Immature natural killer cell (primary cell): ENCODE data around the gene ZNF519. TPM values are rescaled to one million over a fixed set of nuclear protein-coding genes. Genes with fewer than 3 reads are reported as not detected.
"Not testable (repeated sequence)": the region's sequence is repeated elsewhere in the genome, so short reads cannot be mapped to it uniquely, and the experiment has no call there.

Experiments
- DNase-seq, 3 donors: peaks; one replicate each; pipeline ENCODE4 v3.0.0; 2022; ENCODE audit warnings: mixed read lengths in 1 of 3
- H3K27ac Mint-ChIP-seq, 6 donors: one replicate each; pipeline ENCODE4 v1.8.0; 2020; ENCODE audit warnings: mixed read lengths in 6 of 6, mild to moderate bottlenecking in 5 of 6, inconsistent platforms in 4 of 6, moderate library complexity in 3 of 6
- H3K27me3 Mint-ChIP-seq, 3 donors: one replicate each; pipeline ENCODE4 v1.8.0; 2020 to 2021; ENCODE audit warnings: low read depth in 3 of 3, mild to moderate bottlenecking in 3 of 3, mixed read lengths in 3 of 3, moderate library complexity in 3 of 3, inconsistent platforms in 1 of 3
- H3K36me3 Mint-ChIP-seq, 3 donors: one replicate each; pipeline ENCODE4 v1.8.0; 2020; ENCODE audit warnings: mixed read lengths in 3 of 3, inconsistent platforms in 2 of 3, mild to moderate bottlenecking in 2 of 3
- H3K4me1 Mint-ChIP-seq, 2 donors: one replicate each; pipeline ENCODE4 v1.8.0; 2020; ENCODE audit warnings: inconsistent platforms in 2 of 2, mild to moderate bottlenecking in 2 of 2, mixed read lengths in 2 of 2, moderate library complexity in 1 of 2
- H3K4me3 Mint-ChIP-seq, 5 donors: one replicate each; pipeline ENCODE4 v1.8.0; 2020; ENCODE audit warnings: mild to moderate bottlenecking in 5 of 5, mixed read lengths in 5 of 5, inconsistent platforms in 3 of 5, moderate library complexity in 3 of 5
- H3K9me3 Mint-ChIP-seq, 6 donors: one replicate each; pipeline ENCODE4 v1.8.0; 2020; ENCODE audit warnings: mild to moderate bottlenecking in 6 of 6, mixed read lengths in 6 of 6, inconsistent platforms in 4 of 6, moderate library complexity in 3 of 6
- polyA plus RNA-seq, 3 donors: library from polyadenylated mRNA; unstranded; fragments of 300-500 nt; fragmentation: Illumina TruSeq; gene quantifications; one replicate each; pipeline ENCODE4 v1.2.3, GENCODE V29; 2021

ZNF519 gene
- polyA plus RNA-seq, 3 donors from 2014 or later: 1.8 to 7.4 (median 3.8) TPM

DNA sequence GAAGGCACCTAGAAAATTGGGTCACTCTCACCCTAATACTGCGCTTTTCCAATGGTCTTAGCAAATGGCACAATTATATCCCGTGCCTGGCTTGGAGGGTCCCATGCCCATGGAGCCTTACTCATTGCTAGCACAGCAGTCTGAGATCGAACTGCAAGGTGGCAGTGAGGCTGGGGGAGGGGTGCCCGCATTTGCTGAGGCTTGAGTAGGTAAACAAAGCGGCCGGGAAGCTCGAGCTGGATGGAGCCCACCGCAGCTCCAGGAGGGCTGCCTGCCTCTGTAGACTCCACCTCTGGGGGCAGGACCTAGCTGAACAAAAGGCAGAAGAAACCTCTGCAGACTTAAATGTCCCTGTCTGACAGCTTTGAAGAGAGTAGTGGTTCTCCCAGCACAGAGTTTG is 30.7 kb upstream of the ZNF519 start:
- H3K36me3 Mint-ChIP-seq, H3K9me3 Mint-ChIP-seq, DNase-seq, H3K4me3 Mint-ChIP-seq, H3K27ac Mint-ChIP-seq, H3K4me1 Mint-ChIP-seq: not testable (repeated sequence)
- peaks cover 0 to 10% (median 5%) of the 10 kb centered on the region in 3 donors for H3K27me3 Mint-ChIP-seq

DNA sequence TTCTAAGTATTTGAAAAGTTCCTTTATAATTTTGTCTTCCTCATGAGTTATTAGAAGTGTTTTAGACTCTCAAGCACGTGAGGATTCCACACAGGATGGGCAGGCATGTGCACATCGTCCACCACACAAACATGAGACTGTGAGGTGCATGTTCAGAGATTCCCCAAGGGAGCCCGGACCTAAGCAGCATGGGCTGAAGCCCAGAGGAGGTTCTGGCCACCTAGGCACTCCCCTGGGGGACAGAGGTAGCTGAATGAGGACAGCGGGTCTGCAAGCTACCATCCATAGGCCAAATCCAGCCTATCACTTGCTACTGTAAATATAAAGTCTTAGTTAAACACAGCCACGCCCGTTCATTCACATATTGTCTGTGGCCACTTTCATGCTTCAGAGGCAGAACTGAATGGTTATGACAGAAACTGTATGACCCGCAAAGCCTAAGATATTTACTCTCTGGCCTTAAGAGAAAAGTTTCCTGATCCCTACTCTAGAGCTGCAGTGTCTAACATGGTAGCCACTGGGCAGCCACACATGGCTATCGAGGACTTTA is 19.4 kb upstream of the ZNF519 start:
- H3K27me3 Mint-ChIP-seq, H3K9me3 Mint-ChIP-seq, H3K4me1 Mint-ChIP-seq, DNase-seq, H3K27ac Mint-ChIP-seq, H3K4me3 Mint-ChIP-seq, H3K36me3 Mint-ChIP-seq: not testable (repeated sequence)

DNA sequence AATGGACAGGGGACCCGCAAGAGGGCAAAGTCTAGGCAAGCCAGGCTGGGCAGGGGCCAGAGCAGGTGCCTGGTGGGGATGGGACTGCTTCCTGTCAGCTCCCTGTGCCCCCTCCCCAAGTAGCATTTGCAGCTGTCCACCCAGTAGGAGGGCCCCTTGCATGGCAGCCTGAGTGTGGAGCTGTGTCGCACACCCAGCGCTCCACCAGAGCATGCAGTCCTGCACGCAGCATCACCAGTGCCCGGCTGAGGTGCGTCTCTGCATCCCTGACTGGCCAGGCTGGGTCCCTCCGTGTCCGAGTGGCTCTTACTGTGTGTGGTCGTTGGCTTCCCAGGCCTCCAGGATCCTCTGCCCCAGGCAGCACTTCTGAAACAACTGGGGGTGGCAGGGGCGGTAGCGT is 18.5 kb upstream of the ZNF519 start:
- not testable (repeated sequence) for H3K9me3 Mint-ChIP-seq, H3K27me3 Mint-ChIP-seq, H3K4me3 Mint-ChIP-seq, DNase-seq, H3K27ac Mint-ChIP-seq, H3K4me1 Mint-ChIP-seq, H3K36me3 Mint-ChIP-seq

DNA sequence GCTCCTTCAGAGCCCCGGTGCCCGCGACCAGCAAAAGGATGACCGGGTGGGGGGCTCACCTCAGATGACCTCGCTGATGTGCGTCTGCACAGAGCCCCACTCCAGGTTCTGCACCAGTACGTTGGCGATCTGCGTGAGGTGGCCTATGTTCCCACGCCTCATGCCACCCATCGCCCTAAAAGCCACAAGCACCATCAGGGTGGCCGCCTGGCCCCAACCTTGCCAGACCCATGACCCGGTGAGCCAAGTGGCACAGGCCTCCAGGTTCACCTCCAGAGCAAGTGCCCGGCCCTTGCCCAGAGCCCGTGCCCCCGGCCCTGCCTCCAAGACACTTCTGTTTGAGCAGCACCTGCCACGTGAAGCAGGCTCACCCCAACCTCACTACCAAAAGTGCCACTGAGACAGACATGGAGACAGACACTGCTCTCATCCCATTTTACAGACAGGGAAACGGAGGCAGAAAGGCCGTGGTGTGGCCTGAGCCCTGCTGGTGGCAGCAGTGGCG is 17.7 kb upstream of the ZNF519 start:
- not testable (repeated sequence) for DNase-seq, H3K4me1 Mint-ChIP-seq, H3K27ac Mint-ChIP-seq, H3K36me3 Mint-ChIP-seq, H3K9me3 Mint-ChIP-seq, H3K4me3 Mint-ChIP-seq, H3K27me3 Mint-ChIP-seq

DNA sequence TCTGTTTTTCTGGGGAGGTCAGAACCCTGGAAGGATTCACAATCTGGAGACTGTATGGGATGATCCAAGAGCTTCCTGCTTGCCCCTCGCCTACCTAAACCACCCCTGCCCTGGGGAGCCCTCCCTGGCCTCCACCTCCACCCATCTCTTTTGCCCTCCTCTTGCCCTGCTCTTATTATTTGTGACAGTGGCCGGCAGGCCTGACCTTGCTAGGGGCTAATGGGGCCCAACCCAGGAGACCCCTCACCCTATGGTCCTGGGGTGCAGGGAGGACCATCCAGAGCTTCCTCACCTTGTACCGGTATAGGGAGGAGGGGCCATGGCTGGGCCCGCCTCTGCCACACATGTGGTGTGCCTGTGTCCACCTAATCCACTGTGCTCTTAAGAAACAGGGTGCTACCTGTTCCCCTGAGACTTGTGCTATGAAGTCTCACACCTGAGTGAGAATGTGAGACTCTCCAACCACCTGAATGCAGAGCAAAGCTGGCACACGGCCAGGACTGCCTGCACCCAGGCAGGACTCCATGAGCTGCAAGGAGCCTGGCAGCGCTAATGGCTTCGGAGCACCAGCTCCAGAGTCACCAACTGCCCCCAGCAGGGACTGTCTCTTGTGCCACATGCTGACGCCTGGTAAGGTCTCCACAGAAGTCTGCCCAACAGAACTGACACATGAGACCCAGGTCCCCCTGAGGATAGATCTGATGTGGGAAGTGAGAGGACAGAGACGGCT is 17.1 kb upstream of the ZNF519 start:
- H3K4me3 Mint-ChIP-seq, H3K9me3 Mint-ChIP-seq, H3K36me3 Mint-ChIP-seq, H3K27ac Mint-ChIP-seq, H3K4me1 Mint-ChIP-seq, H3K27me3 Mint-ChIP-seq, DNase-seq: not testable (repeated sequence)

DNA sequence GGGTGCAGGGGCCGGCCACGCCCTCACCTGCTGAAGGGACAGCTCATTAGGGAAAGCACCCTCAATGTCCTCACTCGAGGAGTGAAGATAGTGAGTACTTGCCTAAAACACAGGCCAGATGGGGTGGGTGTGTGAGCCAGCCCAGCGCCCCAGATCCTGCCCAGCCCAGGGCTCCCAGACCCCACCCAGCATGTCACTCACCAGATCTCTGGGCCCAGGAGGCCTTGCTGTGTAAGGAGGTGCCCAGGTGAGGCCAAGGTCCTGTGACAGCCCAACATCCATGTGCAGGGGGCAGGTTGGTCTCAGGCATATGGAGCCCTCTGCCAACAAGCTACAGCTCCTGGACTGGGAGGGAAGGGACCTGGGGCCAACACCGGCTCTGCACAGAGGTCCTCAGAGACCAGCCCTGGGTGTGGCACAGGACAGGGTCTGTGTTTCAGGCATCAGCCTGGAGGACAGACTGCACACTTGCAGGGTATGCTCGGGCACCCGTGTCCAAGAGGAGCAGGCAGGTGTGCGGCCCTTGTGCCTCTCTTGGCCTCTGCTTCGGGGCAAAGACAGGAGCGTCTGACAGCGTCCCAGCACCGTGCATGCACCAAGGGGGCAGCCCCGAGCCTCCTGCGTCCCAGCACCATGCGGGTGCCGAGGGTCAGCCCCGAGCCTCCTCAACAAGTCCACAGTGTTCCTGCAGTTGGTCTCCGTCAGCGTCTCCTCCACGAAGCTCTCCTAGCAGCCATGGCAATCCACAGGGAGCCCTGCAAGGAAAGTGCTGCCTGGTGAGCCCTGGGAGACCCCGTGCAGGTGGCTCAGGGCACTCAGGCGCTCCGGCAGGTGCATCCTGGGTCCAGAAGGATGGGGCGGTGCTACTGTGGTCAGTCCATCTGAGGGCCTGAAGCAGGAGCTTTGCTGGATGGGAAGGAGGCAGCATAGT is 16.0 kb upstream of the ZNF519 start:
- H3K4me3 Mint-ChIP-seq, H3K4me1 Mint-ChIP-seq, H3K36me3 Mint-ChIP-seq, H3K9me3 Mint-ChIP-seq, H3K27me3 Mint-ChIP-seq, DNase-seq, H3K27ac Mint-ChIP-seq: not testable (repeated sequence)

DNA sequence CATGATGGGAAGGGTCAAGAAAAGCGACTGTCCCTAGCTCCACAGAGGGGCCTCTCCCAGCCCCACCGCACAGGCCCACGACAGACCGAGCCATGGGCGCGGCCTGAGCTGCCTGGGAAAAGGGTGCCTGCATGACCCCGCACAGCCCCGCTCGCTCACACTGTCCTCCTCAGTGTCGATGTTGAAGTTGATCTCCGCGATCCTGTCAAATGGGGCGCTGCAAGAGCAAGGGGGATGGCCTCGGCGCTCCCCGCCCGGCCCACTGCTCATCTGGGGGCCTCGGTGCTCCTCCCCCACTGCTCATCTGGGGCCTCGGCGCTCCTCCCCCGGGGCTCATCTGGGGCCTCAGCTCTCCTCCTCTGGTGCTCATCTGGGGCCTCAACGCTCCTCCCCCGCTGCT is 14.5 kb upstream of the ZNF519 start:
- DNase-seq, H3K27me3 Mint-ChIP-seq, H3K4me3 Mint-ChIP-seq, H3K27ac Mint-ChIP-seq, H3K36me3 Mint-ChIP-seq, H3K4me1 Mint-ChIP-seq, H3K9me3 Mint-ChIP-seq: not testable (repeated sequence)

DNA sequence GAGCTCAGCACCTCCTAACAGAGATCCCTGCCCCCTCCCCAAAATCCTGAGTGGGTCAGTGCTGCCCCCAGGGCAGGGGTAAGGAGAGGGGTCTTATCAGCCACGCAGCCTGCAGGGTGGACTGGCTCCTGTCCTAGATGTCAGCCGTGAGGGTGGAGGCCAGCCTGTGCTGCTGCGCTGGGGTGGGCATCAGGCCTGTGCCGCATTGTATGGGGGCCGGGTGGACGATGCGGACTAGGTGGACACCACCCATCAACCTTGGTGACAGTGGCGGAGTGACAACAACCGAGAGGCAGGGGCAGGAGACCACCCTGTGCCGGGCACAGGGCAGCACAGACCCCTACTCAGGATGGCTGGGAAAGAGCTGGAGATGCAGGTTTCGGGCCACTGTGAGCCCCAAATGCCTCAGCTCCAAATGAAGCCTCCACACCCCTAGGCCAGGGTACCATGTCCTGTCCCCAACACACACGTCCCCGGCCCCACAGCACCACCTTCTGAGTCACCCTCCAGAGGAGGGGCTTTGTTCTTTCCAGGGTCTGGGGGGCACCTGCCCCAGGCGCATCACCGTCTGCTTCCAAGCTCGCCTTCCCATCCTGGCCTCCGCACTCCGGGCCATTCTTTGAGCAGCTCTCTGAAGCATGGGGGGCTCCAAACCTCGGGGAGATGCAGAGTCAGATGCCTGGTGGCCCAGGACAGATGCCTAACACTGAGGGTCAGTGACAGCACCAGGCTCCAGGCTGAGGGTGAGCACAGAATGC is 13.5 kb upstream of the ZNF519 start:
- H3K9me3 Mint-ChIP-seq, DNase-seq, H3K4me3 Mint-ChIP-seq, H3K27me3 Mint-ChIP-seq, H3K27ac Mint-ChIP-seq, H3K36me3 Mint-ChIP-seq, H3K4me1 Mint-ChIP-seq: not testable (repeated sequence)

DNA sequence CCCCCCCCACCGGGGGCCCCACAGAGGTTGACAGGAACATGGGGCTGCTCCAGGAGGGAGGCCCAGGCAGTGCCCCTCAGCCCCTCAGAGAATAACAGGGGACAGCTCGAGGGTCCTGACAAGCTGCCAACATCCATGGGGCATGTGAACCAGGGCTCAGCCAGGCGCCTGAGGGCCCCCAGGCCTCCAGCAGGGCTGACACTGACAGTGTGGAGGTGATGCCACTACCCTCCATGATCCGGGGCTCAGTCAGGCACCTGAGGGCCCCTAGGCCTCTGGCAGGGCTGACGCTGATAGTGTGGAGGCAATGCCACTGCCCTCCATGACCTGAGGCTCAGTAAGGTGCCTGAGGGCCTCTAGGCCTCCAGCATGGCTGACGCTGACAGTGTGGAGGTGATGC is 12.8 kb upstream of the ZNF519 start:
- not testable (repeated sequence) for H3K27me3 Mint-ChIP-seq, DNase-seq, H3K4me3 Mint-ChIP-seq, H3K36me3 Mint-ChIP-seq, H3K27ac Mint-ChIP-seq, H3K4me1 Mint-ChIP-seq, H3K9me3 Mint-ChIP-seq

DNA sequence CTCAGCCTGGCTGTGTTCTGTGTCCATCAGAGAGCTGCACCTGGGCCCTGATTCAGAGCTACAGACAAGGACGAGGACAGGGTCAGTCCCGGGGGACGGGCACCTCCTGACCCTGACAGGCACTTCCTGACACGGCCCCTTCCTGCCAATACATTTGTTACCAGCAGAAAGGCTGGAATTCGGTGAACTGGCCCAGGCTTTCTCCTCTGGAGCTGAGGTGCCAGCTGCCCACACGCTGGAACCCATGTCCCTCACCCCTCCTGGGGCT is 12.3 kb upstream of the ZNF519 start:
- no peaks in the 10 kb centered on the region for H3K4me1 Mint-ChIP-seq
- DNase-seq: no peak
- H3K27me3 Mint-ChIP-seq: no peaks in the 10 kb centered on the region
- H3K36me3 Mint-ChIP-seq: no peaks in the 10 kb centered on the region
- H3K9me3 Mint-ChIP-seq: no peaks in the 10 kb centered on the region
- no peak overlapping the region for H3K27ac Mint-ChIP-seq
- H3K4me3 Mint-ChIP-seq: no peak overlapping the region

DNA sequence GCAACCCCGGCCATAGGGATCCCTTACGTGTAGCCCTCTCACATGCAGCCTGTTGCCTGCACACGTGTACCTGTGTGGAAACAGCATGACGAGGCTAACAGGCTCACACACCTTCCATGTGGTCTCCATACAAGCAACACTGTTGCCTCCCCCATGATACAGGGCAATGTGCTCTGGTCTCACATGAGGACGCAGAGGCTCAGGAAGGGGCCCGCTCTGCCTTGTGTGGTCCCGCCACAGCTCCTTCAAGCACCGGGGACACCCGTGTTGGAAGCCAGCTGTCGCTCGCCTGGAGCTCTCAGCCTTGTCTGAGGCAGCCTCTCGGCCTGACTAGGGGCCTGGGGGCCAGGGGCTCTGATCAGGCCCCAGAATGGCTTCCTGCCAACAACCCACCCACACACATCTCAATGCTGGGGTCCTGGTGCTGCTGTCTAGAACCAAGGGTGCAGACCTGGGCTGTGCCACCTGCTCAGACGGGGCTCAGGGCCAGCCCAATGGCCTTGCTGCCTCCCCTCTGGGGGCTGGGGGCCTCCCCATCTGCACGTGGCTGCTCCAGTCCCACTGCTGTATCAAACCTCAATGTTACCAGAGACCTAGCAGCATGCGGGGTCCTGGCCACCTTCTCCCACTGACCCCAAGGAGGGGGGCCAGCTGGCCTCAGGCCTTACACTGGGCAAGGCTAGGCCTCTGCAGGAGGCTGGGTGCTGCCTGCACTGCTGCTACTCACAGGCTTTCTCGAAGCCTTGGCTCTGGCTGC is 11.8 kb upstream of the ZNF519 start:
- not testable (repeated sequence) for H3K27ac Mint-ChIP-seq, H3K4me3 Mint-ChIP-seq, H3K27me3 Mint-ChIP-seq

DNA sequence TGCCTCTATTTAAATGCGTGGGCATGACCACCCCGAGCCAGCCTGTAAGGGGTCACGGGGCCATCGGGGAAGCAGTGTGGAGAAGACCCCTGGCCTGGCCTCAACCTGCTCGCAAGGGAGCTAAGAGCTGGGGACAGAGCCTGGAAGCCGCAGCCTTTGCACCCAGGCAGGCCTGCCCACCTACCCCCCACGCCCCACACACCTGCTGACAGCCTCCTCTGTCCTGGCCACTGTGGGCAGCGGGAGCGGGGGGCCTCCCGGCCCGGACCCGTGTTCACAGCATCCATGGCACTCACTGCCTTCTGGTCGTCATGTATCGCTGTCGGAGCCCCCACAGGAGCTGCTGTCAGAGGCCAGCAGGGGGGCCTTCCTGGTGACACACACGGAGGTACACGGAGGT is 11.2 kb upstream of the ZNF519 start:
- not testable (repeated sequence) for DNase-seq, H3K36me3 Mint-ChIP-seq, H3K4me1 Mint-ChIP-seq, H3K9me3 Mint-ChIP-seq, H3K4me3 Mint-ChIP-seq, H3K27ac Mint-ChIP-seq, H3K27me3 Mint-ChIP-seq

More for the DNA sequence above, 11.8 kb upstream of the ZNF519 start:
- not testable (repeated sequence) for H3K36me3 Mint-ChIP-seq, H3K4me1 Mint-ChIP-seq, H3K9me3 Mint-ChIP-seq, DNase-seq

DNA sequence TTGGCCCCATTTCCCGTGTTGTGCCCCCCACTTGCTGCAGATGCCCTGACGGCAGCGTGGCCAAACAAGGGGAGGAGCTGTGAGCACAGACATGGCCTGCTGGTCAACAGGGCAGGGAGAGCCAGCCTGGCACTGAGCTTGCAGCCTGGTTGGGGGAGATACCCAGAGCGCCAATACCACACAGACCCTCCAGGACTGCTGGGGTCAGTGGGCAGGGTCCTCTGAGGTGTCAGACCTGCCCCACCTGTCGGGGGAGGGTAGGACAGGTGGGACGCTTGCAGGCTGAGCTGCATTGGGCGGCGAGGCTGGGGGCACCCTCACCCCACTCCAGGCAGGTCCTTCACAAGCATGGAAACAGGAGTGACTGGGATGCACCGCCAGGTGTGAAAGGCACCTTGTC is 9.9 kb upstream of the ZNF519 start:
- H3K4me1 Mint-ChIP-seq, H3K27ac Mint-ChIP-seq, DNase-seq, H3K36me3 Mint-ChIP-seq, H3K9me3 Mint-ChIP-seq, H3K4me3 Mint-ChIP-seq, H3K27me3 Mint-ChIP-seq: not testable (repeated sequence)
